ENCODE results near the gene TPPP3.

TPPP3 gene

GRCh38 chr16:67392301-67393059 is 818 bp downstream of the TPPP3 start:
- Histone ChIP-seq H3K79me2 (ENCODE audit: insufficient read depth, low read length) (no peaks in the 10 kb centered on the region), H3K4me2 (ENCODE audit: low read depth, low read length, poor library complexity, severe bottlenecking) (no peak overlapping the region), H3K9ac (ENCODE audit: low read depth, low read length, poor library complexity, severe bottlenecking) (no peak overlapping the region), H2AFZ (ENCODE audit: low read length) (no peak overlapping the region), H3K4me1 (ENCODE audit: insufficient read depth, low read length, poor library complexity, severe bottlenecking) (no peaks in the 10 kb centered on the region), H3K36me3 (ENCODE audit: insufficient read depth, low read length) (no peaks in the 10 kb centered on the region), H4K20me1 (ENCODE audit: insufficient read depth, low read length, poor library complexity, severe bottlenecking) (no peaks in the 10 kb centered on the region), H3K9me3 (ENCODE audit: insufficient read depth, low read depth, low read length) (no peaks in the 10 kb centered on the region), H3K9me2 (replicated peaks; ENCODE audit: low read depth, low read length) (no peaks in the 10 kb centered on the region), H3K27me3 (ENCODE audit: insufficient read depth, low read length, poor library complexity, severe bottlenecking) (no peaks in the 10 kb centered on the region), H3K4me3 (ENCODE audit: low read length, poor library complexity, severe bottlenecking) (no peak overlapping the region), H3F3A (ENCODE audit: low read depth) (no peaks in the 10 kb centered on the region)
- TF ChIP-seq EZH2phosphoT487 (IDR thresholded peaks at IDR 0.05; ENCODE audit: borderline replicate concordance) (no peak), CTCF (conservative IDR thresholded peaks at IDR 0.05; ENCODE audit: low read length) (no peak)

- TF ChIP-seq CTCF (conservative IDR thresholded peaks at IDR 0.05; ENCODE audit: low read length) (no peak), EZH2phosphoT487 (IDR thresholded peaks at IDR 0.05; ENCODE audit: borderline replicate concordance) (no peak)
- no peaks in the 10 kb centered on the region for H4K20me1 ChIP-seq (ENCODE audit: insufficient read depth, low read length, poor library complexity, severe bottlenecking)
These were observed 1.6 kb downstream of the TPPP3 start for GRCh38 chr16:67391424-67392300.

GRCh38 chr16:67390816-67391423 is 2.4 kb downstream of the TPPP3 start:
- Histone ChIP-seq H3K4me2 (ENCODE audit: low read depth, low read length, poor library complexity, severe bottlenecking) (no peak overlapping the region), H3K27me3 (ENCODE audit: insufficient read depth, low read length, poor library complexity, severe bottlenecking) (no peaks in the 10 kb centered on the region), H3K79me2 (ENCODE audit: insufficient read depth, low read length) (no peaks in the 10 kb centered on the region), H3F3A (ENCODE audit: low read depth) (no peaks in the 10 kb centered on the region), H3K36me3 (ENCODE audit: insufficient read depth, low read length) (no peaks in the 10 kb centered on the region), H2AFZ (ENCODE audit: low read length) (no peak overlapping the region), H3K9ac (ENCODE audit: low read depth, low read length, poor library complexity, severe bottlenecking) (no peak overlapping the region), H3K4me3 (ENCODE audit: low read length, poor library complexity, severe bottlenecking) (no peak overlapping the region), H3K4me1 (ENCODE audit: insufficient read depth, low read length, poor library complexity, severe bottlenecking) (no peaks in the 10 kb centered on the region), H3K9me3 (ENCODE audit: insufficient read depth, low read depth, low read length) (no peaks in the 10 kb centered on the region), H3K9me2 (replicated peaks; ENCODE audit: low read depth, low read length) (no peaks in the 10 kb centered on the region), H4K20me1 (ENCODE audit: insufficient read depth, low read length, poor library complexity, severe bottlenecking) (no peaks in the 10 kb centered on the region)
- TF ChIP-seq EZH2phosphoT487 (IDR thresholded peaks at IDR 0.05; ENCODE audit: borderline replicate concordance) (no peak), CTCF (conservative IDR thresholded peaks at IDR 0.05; ENCODE audit: low read length) (no peak)

More at GRCh38 chr16:67391424-67392300, 1.6 kb downstream of the TPPP3 start:
- Histone ChIP-seq H3K79me2 (ENCODE audit: insufficient read depth, low read length) (no peaks in the 10 kb centered on the region), H2AFZ (ENCODE audit: low read length) (no peak overlapping the region), H3K9me3 (ENCODE audit: insufficient read depth, low read depth, low read length) (no peaks in the 10 kb centered on the region), H3K9me2 (replicated peaks; ENCODE audit: low read depth, low read length) (no peaks in the 10 kb centered on the region), H3K27me3 (ENCODE audit: insufficient read depth, low read length, poor library complexity, severe bottlenecking) (no peaks in the 10 kb centered on the region), H3F3A (ENCODE audit: low read depth) (no peaks in the 10 kb centered on the region), H3K36me3 (ENCODE audit: insufficient read depth, low read length) (no peaks in the 10 kb centered on the region), H3K9ac (ENCODE audit: low read depth, low read length, poor library complexity, severe bottlenecking) (no peak overlapping the region), H3K4me2 (ENCODE audit: low read depth, low read length, poor library complexity, severe bottlenecking) (no peak overlapping the region), H3K4me3 (ENCODE audit: low read length, poor library complexity, severe bottlenecking) (no peak overlapping the region), H3K4me1 (ENCODE audit: insufficient read depth, low read length, poor library complexity, severe bottlenecking) (no peaks in the 10 kb centered on the region)

All from Loucy (cell line).